Stimulated activated CD4-positive, alpha-beta T cell treated with anti-CD3 and anti-CD28 coated beads, Interleukin-4, amount 100 ng/mL, for 24 hours (primary cell): Measurements from ENCODE around the gene CEP41.
"Not testable (repeated sequence)": the region's sequence is repeated elsewhere in the genome, so short reads cannot be mapped to it uniquely, and the experiment has no call there.

Experiments
- DNase-seq: peaks from one replicate; pipeline ENCODE4 v3.0.0-alpha.2; 2020

CEP41 gene

GRCh38 chr7:130458257-130458656 is 17.4 kb upstream of the CEP41 start:
- DNase-seq: no peak

- DNase-seq: no peak
Observed at GRCh38 chr7:130454959-130455358, 14.1 kb upstream of the CEP41 start.

- no peak for DNase-seq
Observed at GRCh38 chr7:130452951-130453350, 12.1 kb upstream of the CEP41 start.

GRCh38 chr7:130451344-130451743 is 10.5 kb upstream of the CEP41 start:
- not testable (repeated sequence) for DNase-seq

- DNase-seq: no peak
Observed at GRCh38 chr7:130446259-130446658, 5.4 kb upstream of the CEP41 start.

GRCh38 chr7:130444751-130445407 is 4.1 kb upstream of the CEP41 start:
- no peak for DNase-seq

- no peak for DNase-seq
Observed at GRCh38 chr7:130444234-130444633, 3.4 kb upstream of the CEP41 start.

- DNase-seq: no peak
Observed at GRCh38 chr7:130442601-130443000, 1.8 kb upstream of the CEP41 start.

GRCh38 chr7:130441408-130441869 is 623 bp upstream of the CEP41 start:
- DNase-seq: no peak

- no peak for DNase-seq
Observed at GRCh38 chr7:130436253-130436652, 4.6 kb downstream of the CEP41 start.

GRCh38 chr7:130435311-130435854 is 5.4 kb downstream of the CEP41 start:
- no peak for DNase-seq

GRCh38 chr7:130433301-130433700 is 7.5 kb downstream of the CEP41 start:
- DNase-seq: no peak

- no peak for DNase-seq
Observed at GRCh38 chr7:130432886-130433285, 7.9 kb downstream of the CEP41 start.

GRCh38 chr7:130430841-130431666 is 9.8 kb downstream of the CEP41 start:
- DNase-seq: no peak

- no peak for DNase-seq
Observed at GRCh38 chr7:130430115-130430514, 10.7 kb downstream of the CEP41 start.

GRCh38 chr7:130429019-130429418 is 11.8 kb downstream of the CEP41 start:
- DNase-seq: no peak

- DNase-seq: no peak
Observed at GRCh38 chr7:130426564-130426963, 14.3 kb downstream of the CEP41 start.

GRCh38 chr7:130425796-130426195 is 15.0 kb downstream of the CEP41 start:
- DNase-seq: no peak

- DNase-seq: no peak
Observed at GRCh38 chr7:130423501-130424037, 17.2 kb downstream of the CEP41 start.

GRCh38 chr7:130421684-130422083 is 19.1 kb downstream of the CEP41 start:
- no peak for DNase-seq

GRCh38 chr7:130420943-130421578 is 19.8 kb downstream of the CEP41 start:
- no peak for DNase-seq

GRCh38 chr7:130419658-130420057 is 21.2 kb downstream of the CEP41 start:
- DNase-seq: no peak

- DNase-seq: no peak
Observed at GRCh38 chr7:130418306-130418705, 22.5 kb downstream of the CEP41 start.
